ENCODE results near the gene AKNA.
"Not testable (repeated sequence)": the region's sequence is repeated elsewhere in the genome, so short reads cannot be mapped to it uniquely, and the experiment has no call there.

The AKNA gene

GRCh38 chr9:114335745-114336144, 52.0 kb downstream of the AKNA start:
- no peak for DNase-seq

- DNase-seq = no peak
Measured at GRCh38 chr9:114334490-114334889, 53.3 kb downstream of the AKNA start.

GRCh38 chr9:114333718-114334117, 54.1 kb downstream of the AKNA start:
- DNase-seq = not testable (repeated sequence)

- not testable (repeated sequence) for DNase-seq
Measured at GRCh38 chr9:114332474-114333040, 55.2 kb downstream of the AKNA start.

GRCh38 chr9:114331229-114332195, 56.3 kb downstream of the AKNA start:
- not testable (repeated sequence) for DNase-seq

- DNase-seq = no peak
Measured at GRCh38 chr9:114330636-114331035, 57.1 kb downstream of the AKNA start.

GRCh38 chr9:114329625-114330022, 58.2 kb downstream of the AKNA start, which contains the start of gene ORM2:
Gene ORM2 (plus strand): TSS chr9:114329869. CDS start chr9:114329905, 36 bp downstream.
- not testable (repeated sequence) for DNase-seq

GRCh38 chr9:114328937-114329624, 58.7 kb downstream of the AKNA start:
- DNase-seq = not testable (repeated sequence)

- DNase-seq = not testable (repeated sequence)
Measured at GRCh38 chr9:114328357-114328820, 59.4 kb downstream of the AKNA start.

- no peak for DNase-seq
Measured at GRCh38 chr9:114327749-114328148, 60.0 kb downstream of the AKNA start.

GRCh38 chr9:114325684-114326254, 62.0 kb downstream of the AKNA start:
- DNase-seq = not testable (repeated sequence)

- not testable (repeated sequence) for DNase-seq
Measured at GRCh38 chr9:114324965-114325364, 62.8 kb downstream of the AKNA start.

- no peak for DNase-seq
Measured at GRCh38 chr9:114324492-114324891, 63.3 kb downstream of the AKNA start.

GRCh38 chr9:114323849-114324248, 63.9 kb downstream of the AKNA start:
- DNase-seq = not testable (repeated sequence)

GRCh38 chr9:114322831-114323531, 64.8 kb downstream of the AKNA start, which contains the start of gene ORM1:
Gene ORM1 (plus strand): TSS chr9:114323098. CDS start chr9:114323134, 36 bp downstream.
- not testable (repeated sequence) for DNase-seq

GRCh38 chr9:114322160-114322818, 65.5 kb downstream of the AKNA start:
- DNase-seq = not testable (repeated sequence)

GRCh38 chr9:114321759-114322158, 66.0 kb downstream of the AKNA start:
- no peak for DNase-seq

- not testable (repeated sequence) for DNase-seq
Measured at GRCh38 chr9:114320710-114321109, 67.1 kb downstream of the AKNA start.

- DNase-seq = no peak
Measured at GRCh38 chr9:114319147-114319546, 68.6 kb downstream of the AKNA start.

- no peak for DNase-seq
Measured at GRCh38 chr9:114318416-114318815, 69.4 kb downstream of the AKNA start.

- no peak for DNase-seq
Measured at GRCh38 chr9:114317665-114318357, 70.0 kb downstream of the AKNA start.
